HG02981 (cell line): Measurements from ENCODE around the gene GARNL3.

Source experiments
- ATAC-seq: cut with Tn5 transposase; IDR thresholded peaks from one replicate; pipeline ENCODE4 v1.9.1; 2021; ENCODE audit warnings: mild to moderate bottlenecking, moderate library complexity; ENCODE audit not compliant: unreplicated experiment

GARNL3 gene

GRCh38 chr9:127423476-127423933 is 158.9 kb downstream of the GARNL3 start:
- ATAC-seq, result no peak

GRCh38 chr9:127423934-127424675 is 159.5 kb downstream of the GARNL3 start, which contains the start of gene ZNF79:
ZNF79 (plus strand) TSS chr9:127424382; CDS start chr9:127424788, 406 bp downstream.
- ATAC-seq, result peak; percentile 81

- ATAC-seq, result peak; percentile 9
These were observed 160.1 kb downstream of the GARNL3 start for GRCh38 chr9:127424676-127424999.

GRCh38 chr9:127426756-127427155 is 162.2 kb downstream of the GARNL3 start:
- ATAC-seq, result no peak

GRCh38 chr9:127428348-127428747 is 163.8 kb downstream of the GARNL3 start:
- ATAC-seq, result no peak

- no peak for ATAC-seq
These were observed 165.8 kb downstream of the GARNL3 start for GRCh38 chr9:127430415-127430814.

GRCh38 chr9:127437497-127438264 is 173.1 kb downstream of the GARNL3 start:
- no peak for ATAC-seq

- no peak for ATAC-seq
These were observed 173.8 kb downstream of the GARNL3 start for GRCh38 chr9:127438394-127438793.
